HG02610 (cell line): ENCODE results near the gene SAXO1.
"Not testable (repeated sequence)": the region's sequence is repeated elsewhere in the genome, so short reads cannot be mapped to it uniquely, and the experiment has no call there.

Experiments used
- ATAC-seq: cut with Tn5 transposase; IDR thresholded peaks from one replicate; pipeline ENCODE4 v1.9.1; 2021; ENCODE audit warnings: mild to moderate bottlenecking, moderate library complexity; ENCODE audit not compliant: unreplicated experiment

SAXO1 gene

GRCh38 chr9:19000133-19000532 lies 32.9 kb downstream of the SAXO1 start:
- no peak for ATAC-seq

GRCh38 chr9:18999173-18999785 lies 33.7 kb downstream of the SAXO1 start:
- no peak for ATAC-seq

- ATAC-seq: no peak
Measured at GRCh38 chr9:18997151-18997550, 35.9 kb downstream of the SAXO1 start.

- no peak for ATAC-seq
Measured at GRCh38 chr9:18996211-18996610, 36.8 kb downstream of the SAXO1 start.

- no peak for ATAC-seq
Measured at GRCh38 chr9:18994263-18994916, 38.6 kb downstream of the SAXO1 start.

- ATAC-seq: not testable (repeated sequence)
Measured at GRCh38 chr9:18991197-18991596, 41.8 kb downstream of the SAXO1 start.

- no peak for ATAC-seq
Measured at GRCh38 chr9:18990494-18990893, 42.5 kb downstream of the SAXO1 start.

- ATAC-seq: no peak
Measured at GRCh38 chr9:18989865-18990264, 43.1 kb downstream of the SAXO1 start.

- no peak for ATAC-seq
Measured at GRCh38 chr9:18989097-18989496, 43.9 kb downstream of the SAXO1 start.

GRCh38 chr9:18988003-18988402 lies 45.0 kb downstream of the SAXO1 start:
- no peak for ATAC-seq

- ATAC-seq: no peak
Measured at GRCh38 chr9:18985996-18986395, 47.0 kb downstream of the SAXO1 start.

GRCh38 chr9:18985464-18985951 lies 47.5 kb downstream of the SAXO1 start:
- ATAC-seq: no peak

GRCh38 chr9:18982262-18982620 lies 50.8 kb downstream of the SAXO1 start:
- no peak for ATAC-seq

- no peak for ATAC-seq
Measured at GRCh38 chr9:18981476-18982261, 51.3 kb downstream of the SAXO1 start.

GRCh38 chr9:18980189-18980588 lies 52.8 kb downstream of the SAXO1 start:
- no peak for ATAC-seq

GRCh38 chr9:18979367-18979766 lies 53.6 kb downstream of the SAXO1 start:
- ATAC-seq: no peak

- ATAC-seq: no peak
Measured at GRCh38 chr9:18978188-18978587, 54.8 kb downstream of the SAXO1 start.

GRCh38 chr9:18976709-18977531 lies 56.1 kb downstream of the SAXO1 start:
- ATAC-seq: no peak

GRCh38 chr9:18976221-18976708 lies 56.7 kb downstream of the SAXO1 start:
- ATAC-seq: no peak

- ATAC-seq: no peak
Measured at GRCh38 chr9:18973348-18973747, 59.7 kb downstream of the SAXO1 start.

GRCh38 chr9:18972675-18973074 lies 60.3 kb downstream of the SAXO1 start:
- ATAC-seq: no peak
